Myocyte (in vitro differentiated cells): ENCODE results near the gene SLC12A5. TPM values are rescaled to one million over a fixed set of nuclear protein-coding genes. Genes with fewer than 3 reads are reported as not detected.

Experiments used
- DNase-seq: peaks from one replicate; pipeline ENCODE4 v3.0.0-alpha.2; 2012; ENCODE audit warnings: low read depth
- total RNA-seq: library from RNA; depleted of rRNA; stranded (reverse); fragments of >200 nt; gene quantifications from 2 replicates; pipeline ENCODE4 v1.2.3, GENCODE V29; 2014

Gene SLC12A5
- total RNA-seq, 1 donor from 2014 or later, result not detected

DNA sequence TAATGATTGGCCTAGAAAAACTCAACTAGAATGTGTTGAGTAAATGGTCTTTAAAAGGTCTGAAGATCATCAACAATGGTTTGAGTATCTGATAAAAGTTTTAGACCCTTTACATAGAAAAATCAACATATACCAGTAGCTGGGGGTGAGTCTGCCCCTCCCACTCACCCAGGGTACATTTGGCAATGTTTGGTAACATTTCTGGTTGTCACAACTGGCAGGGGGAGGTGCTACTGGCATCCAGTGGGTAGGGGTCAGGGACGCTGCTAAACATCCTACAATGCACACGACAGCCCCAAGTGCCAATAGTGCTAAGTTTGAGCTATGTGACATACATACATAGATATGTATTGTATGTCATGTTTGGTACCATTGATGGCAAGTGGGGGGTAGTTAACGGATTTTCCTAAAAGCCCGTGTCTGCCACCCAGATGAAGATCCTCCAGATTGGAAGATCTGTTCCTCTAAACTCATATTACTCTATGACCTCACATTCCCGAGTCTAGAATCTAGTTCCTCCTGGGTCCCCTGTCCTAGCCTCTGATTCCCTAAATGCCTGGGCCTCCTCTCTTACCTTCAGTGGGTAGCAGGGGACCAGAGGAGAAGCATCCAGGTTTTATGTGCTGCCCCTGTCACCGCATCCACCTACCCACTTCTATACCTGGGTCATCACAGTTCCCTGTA, 22.9 kb upstream of the SLC12A5 start:
- DNase-seq, result no peak

DNA sequence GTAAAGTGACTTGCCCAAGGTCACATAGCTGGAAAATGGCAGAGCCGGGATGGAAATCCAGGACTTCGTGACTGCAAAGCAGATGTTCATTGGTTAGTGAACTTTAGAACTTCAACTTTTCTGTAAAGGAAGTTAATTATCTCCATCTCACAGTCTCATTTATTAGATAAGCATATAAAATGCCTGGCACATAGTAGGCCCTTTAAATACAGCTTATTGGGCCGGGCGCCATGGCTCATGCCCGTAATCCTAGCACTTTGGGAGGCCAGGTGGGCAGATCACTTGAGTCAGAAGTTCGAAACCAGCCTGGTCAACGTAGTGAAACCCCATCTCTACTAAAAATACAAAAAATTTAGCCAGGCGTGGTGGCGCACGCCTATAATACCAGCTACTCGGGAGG, 22.1 kb upstream of the SLC12A5 start:
- DNase-seq, result no peak

DNA sequence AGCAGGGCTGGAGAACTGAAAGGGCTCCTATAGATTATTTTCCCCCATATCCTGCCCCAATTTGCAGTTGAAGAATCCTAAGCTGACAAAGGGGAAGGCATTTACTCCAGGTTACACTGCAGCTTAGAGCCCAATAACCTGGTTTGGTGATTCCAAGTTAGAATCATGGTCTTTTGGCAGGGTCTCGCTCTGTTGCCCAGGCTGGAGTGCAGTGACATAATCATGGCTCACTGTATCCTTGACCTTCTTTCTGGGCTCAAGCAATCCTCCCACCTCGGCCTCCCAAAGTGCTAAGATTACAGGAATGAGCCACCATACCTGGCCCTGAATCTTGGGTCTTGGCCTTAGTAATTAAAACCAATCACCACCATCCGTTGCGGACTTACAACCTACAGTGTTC, 21.3 kb upstream of the SLC12A5 start:
- no peak for DNase-seq

DNA sequence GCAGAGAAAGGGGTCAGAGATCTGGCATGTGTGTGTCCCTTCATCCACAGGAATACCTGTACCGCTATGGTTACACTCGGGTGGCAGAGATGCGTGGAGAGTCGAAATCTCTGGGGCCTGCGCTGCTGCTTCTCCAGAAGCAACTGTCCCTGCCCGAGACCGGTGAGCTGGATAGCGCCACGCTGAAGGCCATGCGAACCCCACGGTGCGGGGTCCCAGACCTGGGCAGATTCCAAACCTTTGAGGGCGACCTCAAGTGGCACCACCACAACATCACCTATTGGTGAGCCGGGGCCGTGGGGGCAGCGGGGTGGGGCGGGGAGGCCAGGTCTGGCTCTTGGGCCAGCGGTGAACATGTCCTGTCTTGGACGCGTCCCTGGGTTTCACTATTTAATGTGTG, 19.2 kb upstream of the SLC12A5 start:
- no peak for DNase-seq

DNA sequence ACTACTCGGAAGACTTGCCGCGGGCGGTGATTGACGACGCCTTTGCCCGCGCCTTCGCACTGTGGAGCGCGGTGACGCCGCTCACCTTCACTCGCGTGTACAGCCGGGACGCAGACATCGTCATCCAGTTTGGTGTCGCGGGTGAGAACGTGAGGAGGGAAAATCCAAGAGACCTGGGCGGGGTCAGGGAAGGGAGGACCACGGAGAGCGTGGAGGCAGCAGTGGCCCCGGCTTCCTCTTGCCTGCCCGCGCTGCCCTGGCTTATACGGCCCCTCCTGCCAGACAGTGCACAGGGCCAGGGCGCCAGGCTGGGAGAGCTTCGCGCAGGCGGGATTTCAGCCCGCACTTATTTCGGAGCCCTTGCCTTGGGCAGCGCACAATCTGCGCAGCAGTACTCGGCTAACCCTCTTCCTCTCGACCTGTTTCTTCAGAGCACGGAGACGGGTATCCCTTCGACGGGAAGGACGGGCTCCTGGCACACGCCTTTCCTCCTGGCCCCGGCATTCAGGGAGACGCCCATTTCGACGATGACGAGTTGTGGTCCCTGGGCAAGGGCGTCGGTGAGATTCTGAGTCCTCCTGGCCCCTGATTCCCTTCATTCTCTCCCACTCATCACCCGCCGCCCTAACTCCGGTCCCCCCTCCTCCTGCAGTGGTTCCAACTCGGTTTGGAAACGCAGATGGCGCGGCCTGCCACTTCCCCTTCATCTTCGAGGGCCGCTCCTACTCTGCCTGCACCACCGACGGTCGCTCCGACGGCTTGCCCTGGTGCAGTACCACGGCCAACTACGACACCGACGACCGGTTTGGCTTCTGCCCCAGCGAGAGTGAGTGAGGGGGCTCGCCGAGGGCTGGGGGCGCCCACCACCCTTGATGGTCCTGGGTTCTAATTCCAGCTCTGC, 18.3 kb upstream of the SLC12A5 start:
- no peak for DNase-seq

GRCh38 chr20:46011631-46012482, 17.2 kb upstream of the SLC12A5 start:
- no peak for DNase-seq

GRCh38 chr20:46012921-46013320, 16.1 kb upstream of the SLC12A5 start:
- no peak for DNase-seq

GRCh38 chr20:46013322-46013828, 15.6 kb upstream of the SLC12A5 start:
- no peak for DNase-seq

GRCh38 chr20:46013829-46014516, 15.0 kb upstream of the SLC12A5 start:
- peak; percentile 20 for DNase-seq

GRCh38 chr20:46014517-46015396, 14.3 kb upstream of the SLC12A5 start:
- no peak for DNase-seq

DNA sequence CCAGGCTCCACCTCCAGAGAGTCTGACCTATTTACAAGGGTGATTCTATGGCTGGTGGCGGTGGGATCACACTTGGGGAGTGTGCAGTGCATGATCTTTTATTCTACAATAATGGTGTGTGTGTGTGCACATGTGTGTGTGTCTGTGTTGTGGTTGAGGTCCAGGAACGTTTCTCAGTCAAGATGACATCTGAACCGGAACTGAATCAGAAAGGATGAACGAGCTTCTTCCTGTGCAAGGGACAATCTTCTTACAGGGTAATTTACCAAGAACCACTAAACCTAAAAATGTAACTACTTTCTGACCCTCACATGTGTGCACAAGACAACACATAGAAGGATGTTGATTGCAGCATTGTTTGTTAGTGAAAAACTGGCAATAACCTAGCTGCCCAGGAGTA, 11.7 kb upstream of the SLC12A5 start:
- DNase-seq, result no peak

DNA sequence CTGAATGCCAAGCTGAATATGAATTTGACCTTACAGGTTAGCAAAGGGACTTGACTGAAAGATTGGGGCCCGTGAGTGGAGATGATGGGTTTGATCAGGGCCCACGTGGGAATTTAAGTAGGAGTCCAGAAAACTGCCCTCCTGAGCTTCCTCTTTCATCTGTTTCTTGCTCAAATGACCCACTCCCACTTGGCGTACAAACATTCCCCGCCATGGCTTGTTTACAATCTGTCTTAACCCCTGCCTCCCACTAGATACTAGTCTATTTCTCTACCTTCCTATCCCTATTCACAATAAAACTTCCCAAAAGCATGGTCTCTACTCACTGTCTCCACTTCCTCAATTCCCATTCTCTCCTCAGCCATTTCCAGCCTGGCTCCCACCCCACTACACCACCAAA, 10.9 kb upstream of the SLC12A5 start:
- no peak for DNase-seq

DNA sequence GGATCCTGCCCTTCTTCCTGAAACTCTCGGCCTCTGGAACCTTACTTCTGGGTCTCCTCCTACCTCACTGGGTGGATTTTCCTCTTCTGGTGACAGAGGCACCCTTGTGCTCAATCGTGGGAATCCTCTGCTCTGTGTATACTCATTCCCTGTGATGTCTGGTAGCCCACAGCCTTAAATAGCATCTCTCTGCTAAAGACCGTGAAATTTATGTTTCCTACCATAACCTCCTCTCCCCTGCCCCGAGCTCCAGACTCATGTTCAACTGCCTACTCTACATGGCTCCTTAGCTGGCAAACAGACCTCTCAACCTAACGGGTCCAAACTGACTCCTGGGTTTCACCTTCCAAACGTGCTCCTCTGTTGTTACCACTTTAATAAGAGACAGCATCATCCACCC, 10.4 kb upstream of the SLC12A5 start:
- DNase-seq, result no peak

GRCh38 chr20:46020555-46020954, 8.5 kb upstream of the SLC12A5 start:
- DNase-seq, result no peak

DNA sequence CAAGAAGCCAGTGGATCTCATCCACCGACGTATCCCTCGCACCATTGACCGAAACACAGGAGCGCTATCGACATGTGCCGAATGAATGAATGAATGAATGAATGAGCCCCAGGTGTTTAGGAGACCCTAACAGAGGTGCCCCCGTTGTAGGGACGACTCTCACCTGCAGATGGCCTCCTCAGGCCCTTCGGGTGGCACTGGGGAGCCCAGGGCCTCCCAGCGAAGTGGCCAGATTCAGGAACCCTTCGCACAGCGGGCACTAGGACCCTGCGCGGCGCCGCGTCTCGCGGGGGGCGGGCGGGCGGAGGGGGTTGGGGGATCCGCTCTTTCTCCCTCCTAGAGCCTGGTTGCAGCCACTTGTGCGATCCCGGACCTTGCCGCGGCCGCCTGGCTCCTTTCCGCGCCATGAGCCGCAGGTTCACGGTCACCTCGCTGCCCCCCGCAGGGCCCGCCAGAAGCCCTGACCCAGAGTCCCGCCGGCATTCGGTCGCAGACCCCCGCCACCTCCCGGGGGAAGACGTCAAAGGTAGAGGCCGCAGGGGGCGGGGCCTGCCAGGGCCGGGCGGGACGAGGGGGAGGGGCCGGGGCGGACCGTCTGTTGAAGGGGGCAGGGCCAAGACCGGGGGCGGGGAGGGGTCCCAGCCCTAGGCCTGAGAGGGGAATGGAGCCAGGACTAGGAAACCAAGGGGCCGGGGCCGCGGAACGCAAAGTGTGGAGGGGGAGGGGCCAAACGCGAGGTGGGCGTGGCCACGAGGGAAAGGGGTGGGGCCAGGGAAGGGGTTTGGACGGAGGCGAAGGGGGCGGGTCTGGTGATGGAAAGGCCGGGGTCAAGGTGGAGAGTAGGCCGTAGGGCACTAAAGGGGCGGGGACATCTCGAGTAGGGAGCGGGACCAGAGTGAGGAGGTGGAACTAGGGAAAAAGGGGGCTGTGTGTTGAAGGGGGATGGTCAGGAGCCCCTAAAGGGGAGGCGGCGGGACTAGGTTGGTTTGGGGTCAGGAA, 7.4 kb upstream of the SLC12A5 start:
- no peak for DNase-seq

DNA sequence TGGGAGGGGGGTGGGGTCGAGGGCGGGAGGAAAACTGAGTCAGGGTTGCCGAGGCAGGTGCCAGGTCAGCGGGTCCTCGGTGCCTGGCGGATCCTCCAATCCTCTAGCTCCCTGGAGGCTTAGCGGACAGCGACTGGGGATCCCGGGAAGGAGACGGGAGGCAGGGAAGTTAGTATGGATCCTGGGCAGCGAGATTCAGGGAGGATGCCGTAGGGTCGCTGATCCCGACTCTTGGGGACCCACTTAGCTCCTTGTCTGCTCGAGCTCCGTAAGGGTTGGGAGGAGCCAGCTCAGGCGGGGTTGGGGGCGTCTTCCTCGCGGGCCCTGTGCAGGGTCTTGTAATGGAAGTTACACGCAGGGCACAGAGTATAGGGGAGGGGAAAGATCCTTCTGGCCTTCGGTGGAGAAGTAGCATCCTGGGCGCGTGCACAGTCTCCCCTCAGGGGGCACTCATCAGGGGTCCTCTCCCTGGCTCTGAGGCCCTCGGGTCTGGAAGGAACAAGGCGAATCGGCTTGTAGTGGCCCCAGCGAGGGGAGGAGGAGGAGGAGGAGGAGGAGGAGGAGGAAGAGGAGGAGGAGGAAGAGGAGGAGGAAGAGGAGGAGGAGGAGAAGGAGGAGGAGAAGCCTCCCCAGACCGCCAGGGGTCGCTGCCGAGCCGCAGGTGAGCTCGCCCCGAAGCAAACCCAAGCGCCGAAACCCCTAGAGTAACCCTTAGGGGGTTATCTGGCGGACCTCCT, 6.4 kb upstream of the SLC12A5 start:
- peak; percentile 38 for DNase-seq

GRCh38 chr20:46023148-46023484, 5.9 kb upstream of the SLC12A5 start:
- no peak for DNase-seq

- no peak for DNase-seq
Observed at GRCh38 chr20:46023999-46024398, 5.0 kb upstream of the SLC12A5 start.
